Duodenal mucosa (tissue), 2 donors: Measurements from ENCODE around the gene NSF.
"Not testable (repeated sequence)": the region's sequence is repeated elsewhere in the genome, so short reads cannot be mapped to it uniquely, and the experiment has no call there.

Source experiments
- H3K27ac ChIP-seq: one replicate; pipeline ENCODE4 v1.7.0; 2013; ENCODE audit warnings: low read depth, low read length
- H3K27me3 ChIP-seq, 2 donors: one replicate each; pipeline ENCODE4 v1.7.0; 2013; ENCODE audit warnings: low read length in 2 of 2, control low read depth in 1 of 2; ENCODE audit not compliant: insufficient read depth in 2 of 2, control insufficient read depth in 1 of 2
- H3K36me3 ChIP-seq, 2 donors: one replicate each; pipeline ENCODE4 v1.7.0; 2013; ENCODE audit warnings: low read length in 2 of 2, control low read depth in 1 of 2; ENCODE audit not compliant: insufficient read depth in 2 of 2, control insufficient read depth in 1 of 2
- H3K4me1 ChIP-seq, 2 donors: one replicate each; pipeline ENCODE4 v1.7.0; 2013; ENCODE audit warnings: low read length in 2 of 2, control low read depth in 1 of 2; ENCODE audit not compliant: insufficient read depth in 2 of 2, control insufficient read depth in 1 of 2
- H3K4me3 ChIP-seq, 2 donors: one replicate each; pipeline ENCODE4 v1.7.0; 2013; ENCODE audit warnings: low read length in 2 of 2, low read depth in 1 of 2
- H3K9ac ChIP-seq, 2 donors: one replicate each; pipeline ENCODE4 v1.7.0; 2013; ENCODE audit warnings: low read length in 2 of 2, low read depth in 1 of 2
- H3K9me3 ChIP-seq, 2 donors: one replicate each; pipeline ENCODE4 v1.7.0; 2013; ENCODE audit warnings: low read length in 2 of 2, control low read depth in 1 of 2; ENCODE audit not compliant: control insufficient read depth in 1 of 2

The NSF gene

GRCh38 chr17:46628753-46629436 is 38.4 kb downstream of the NSF start:
- H3K9ac ChIP-seq, H3K36me3 ChIP-seq, H3K27me3 ChIP-seq, H3K4me3 ChIP-seq, H3K4me1 ChIP-seq, H3K9me3 ChIP-seq, H3K27ac ChIP-seq: not testable (repeated sequence)

GRCh38 chr17:46632146-46632545 is 41.7 kb downstream of the NSF start:
- H3K9me3 ChIP-seq, H3K36me3 ChIP-seq, H3K9ac ChIP-seq, H3K4me1 ChIP-seq, H3K27me3 ChIP-seq, H3K4me3 ChIP-seq, H3K27ac ChIP-seq: not testable (repeated sequence)

- not testable (repeated sequence) for H3K4me1 ChIP-seq, H3K36me3 ChIP-seq, H3K27ac ChIP-seq, H3K27me3 ChIP-seq, H3K9me3 ChIP-seq, H3K4me3 ChIP-seq, H3K9ac ChIP-seq
These were observed 44.4 kb downstream of the NSF start for GRCh38 chr17:46634844-46635243.

DNA sequence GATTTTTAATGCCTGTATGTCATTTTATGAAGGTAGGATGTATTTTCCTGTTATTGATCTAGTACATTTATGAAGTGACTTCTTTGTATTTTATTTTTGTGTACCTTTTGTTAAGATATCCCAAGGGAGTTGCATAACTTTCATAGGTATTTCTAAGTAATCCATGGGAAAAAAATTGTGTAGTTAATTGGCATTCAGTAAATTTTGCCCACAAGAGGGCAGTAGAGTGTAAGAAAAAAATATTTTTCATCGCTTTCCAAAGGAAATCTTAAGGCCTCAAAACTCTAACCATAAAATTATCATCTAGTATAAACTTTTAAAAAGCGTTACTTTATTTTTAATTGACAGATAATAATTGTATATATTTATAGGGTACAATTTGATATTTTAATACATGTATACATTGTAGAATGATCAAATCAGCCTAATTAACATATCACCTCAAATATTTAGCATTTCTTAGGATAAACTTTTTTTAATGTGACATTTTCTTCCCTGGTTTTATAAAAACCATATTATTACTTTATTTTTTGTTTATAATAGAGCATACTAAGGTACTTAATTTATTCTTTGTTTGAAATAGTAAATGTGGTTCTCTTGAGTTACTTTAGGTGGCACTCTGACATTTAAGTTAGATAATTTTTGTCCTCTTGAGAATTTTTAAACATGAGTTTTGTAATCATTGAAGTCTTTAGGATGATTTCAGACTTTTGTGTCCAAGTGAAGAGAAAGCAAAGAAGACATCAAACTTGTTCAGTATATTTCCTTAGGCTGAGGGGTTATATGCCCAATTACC is 51.6 kb downstream of the NSF start:
- not testable (repeated sequence) for H3K27ac ChIP-seq, H3K4me1 ChIP-seq, H3K9ac ChIP-seq, H3K27me3 ChIP-seq, H3K36me3 ChIP-seq, H3K9me3 ChIP-seq, H3K4me3 ChIP-seq

GRCh38 chr17:46647251-46647650 is 56.8 kb downstream of the NSF start:
- H3K36me3 ChIP-seq, H3K27ac ChIP-seq, H3K9ac ChIP-seq, H3K27me3 ChIP-seq, H3K4me3 ChIP-seq, H3K9me3 ChIP-seq, H3K4me1 ChIP-seq: not testable (repeated sequence)

- H3K9ac ChIP-seq, H3K27me3 ChIP-seq, H3K4me1 ChIP-seq, H3K9me3 ChIP-seq, H3K36me3 ChIP-seq, H3K4me3 ChIP-seq, H3K27ac ChIP-seq: not testable (repeated sequence)
These were observed 57.3 kb downstream of the NSF start for GRCh38 chr17:46647688-46648278.

- H3K27me3 ChIP-seq, H3K36me3 ChIP-seq, H3K9ac ChIP-seq, H3K9me3 ChIP-seq, H3K4me1 ChIP-seq, H3K4me3 ChIP-seq, H3K27ac ChIP-seq: not testable (repeated sequence)
These were observed 58.8 kb downstream of the NSF start for GRCh38 chr17:46649246-46649645.

DNA sequence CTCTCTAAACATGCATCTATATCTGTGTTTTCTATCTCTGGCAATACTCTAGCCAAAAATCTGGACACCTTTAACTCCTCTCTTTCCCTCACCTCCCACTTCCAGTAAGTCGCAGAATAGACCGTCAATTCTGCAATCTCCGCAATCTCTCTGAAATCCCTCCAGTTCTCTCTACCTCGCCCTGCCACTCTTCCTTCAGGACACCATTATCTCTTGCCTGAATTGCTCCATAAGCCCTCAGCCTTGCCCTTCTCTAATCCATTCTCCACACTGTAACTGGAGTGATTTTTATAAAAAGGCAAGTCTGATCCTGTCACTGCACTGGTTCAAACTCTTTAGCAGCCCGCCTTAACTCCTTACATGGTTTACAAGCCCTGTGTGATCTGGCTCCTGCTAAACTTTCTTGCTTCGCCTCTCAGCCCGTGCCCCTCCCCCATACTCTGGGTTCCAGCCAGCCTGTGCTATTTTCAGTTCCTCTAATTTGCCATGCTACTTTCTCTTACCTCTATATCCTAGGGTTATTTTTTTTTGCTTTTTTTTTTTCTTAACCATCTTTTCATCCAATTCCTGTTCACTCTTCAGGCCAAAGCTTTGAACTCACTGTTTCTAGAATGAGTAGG is 61.7 kb downstream of the NSF start:
- H3K9ac ChIP-seq, H3K27ac ChIP-seq, H3K36me3 ChIP-seq, H3K4me1 ChIP-seq, H3K4me3 ChIP-seq, H3K9me3 ChIP-seq, H3K27me3 ChIP-seq: not testable (repeated sequence)

DNA sequence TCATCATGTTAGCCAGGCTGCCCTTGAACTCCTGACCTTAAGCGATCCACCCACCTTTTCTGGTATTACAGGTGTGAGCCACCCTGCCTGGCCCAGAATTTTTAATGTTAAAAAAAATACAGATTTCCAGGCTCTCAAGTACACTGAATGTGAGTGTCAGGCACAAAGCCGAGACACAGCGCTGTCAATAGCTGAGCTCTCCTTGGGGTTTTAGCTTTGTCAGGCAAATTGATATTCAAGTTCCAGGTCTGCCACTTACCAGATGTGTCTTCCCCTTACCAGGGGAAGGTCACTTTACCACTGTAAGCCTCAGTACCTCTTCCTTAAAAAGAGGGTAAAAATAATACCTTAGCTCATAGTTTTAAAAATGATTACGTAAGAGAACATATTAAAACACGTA is 67.8 kb downstream of the NSF start:
- H3K4me3 ChIP-seq, H3K4me1 ChIP-seq, H3K9me3 ChIP-seq, H3K36me3 ChIP-seq, H3K27ac ChIP-seq, H3K9ac ChIP-seq, H3K27me3 ChIP-seq: not testable (repeated sequence)

DNA sequence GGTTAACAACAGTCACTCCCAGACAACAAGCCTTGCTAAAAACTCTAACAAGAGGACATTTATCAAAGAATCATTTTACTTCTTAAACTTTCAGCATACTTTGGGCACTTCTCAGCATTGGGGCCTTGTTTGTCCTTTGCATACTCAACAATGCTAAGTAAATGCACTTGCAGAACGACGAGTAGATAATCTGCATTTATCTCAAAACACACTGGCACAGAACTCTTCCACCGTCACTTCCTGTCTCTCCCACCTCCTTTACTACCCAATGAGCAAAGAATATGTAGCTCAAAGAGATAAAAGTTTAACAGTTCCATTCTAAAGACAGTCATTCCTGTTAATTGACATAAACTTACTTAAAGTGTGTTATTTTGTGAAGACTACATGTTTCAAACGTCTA is 69.2 kb downstream of the NSF start:
- not testable (repeated sequence) for H3K27me3 ChIP-seq, H3K4me3 ChIP-seq, H3K27ac ChIP-seq, H3K9ac ChIP-seq, H3K4me1 ChIP-seq, H3K36me3 ChIP-seq, H3K9me3 ChIP-seq
